HG02870 (cell line): ENCODE measurements around the gene SLC9A3.

Source experiments
- ATAC-seq: cut with Tn5 transposase; IDR thresholded peaks from one replicate; pipeline ENCODE4 v1.9.1; 2021; ENCODE audit warnings: mild to moderate bottlenecking, moderate library complexity; ENCODE audit not compliant: unreplicated experiment

SLC9A3 gene

DNA sequence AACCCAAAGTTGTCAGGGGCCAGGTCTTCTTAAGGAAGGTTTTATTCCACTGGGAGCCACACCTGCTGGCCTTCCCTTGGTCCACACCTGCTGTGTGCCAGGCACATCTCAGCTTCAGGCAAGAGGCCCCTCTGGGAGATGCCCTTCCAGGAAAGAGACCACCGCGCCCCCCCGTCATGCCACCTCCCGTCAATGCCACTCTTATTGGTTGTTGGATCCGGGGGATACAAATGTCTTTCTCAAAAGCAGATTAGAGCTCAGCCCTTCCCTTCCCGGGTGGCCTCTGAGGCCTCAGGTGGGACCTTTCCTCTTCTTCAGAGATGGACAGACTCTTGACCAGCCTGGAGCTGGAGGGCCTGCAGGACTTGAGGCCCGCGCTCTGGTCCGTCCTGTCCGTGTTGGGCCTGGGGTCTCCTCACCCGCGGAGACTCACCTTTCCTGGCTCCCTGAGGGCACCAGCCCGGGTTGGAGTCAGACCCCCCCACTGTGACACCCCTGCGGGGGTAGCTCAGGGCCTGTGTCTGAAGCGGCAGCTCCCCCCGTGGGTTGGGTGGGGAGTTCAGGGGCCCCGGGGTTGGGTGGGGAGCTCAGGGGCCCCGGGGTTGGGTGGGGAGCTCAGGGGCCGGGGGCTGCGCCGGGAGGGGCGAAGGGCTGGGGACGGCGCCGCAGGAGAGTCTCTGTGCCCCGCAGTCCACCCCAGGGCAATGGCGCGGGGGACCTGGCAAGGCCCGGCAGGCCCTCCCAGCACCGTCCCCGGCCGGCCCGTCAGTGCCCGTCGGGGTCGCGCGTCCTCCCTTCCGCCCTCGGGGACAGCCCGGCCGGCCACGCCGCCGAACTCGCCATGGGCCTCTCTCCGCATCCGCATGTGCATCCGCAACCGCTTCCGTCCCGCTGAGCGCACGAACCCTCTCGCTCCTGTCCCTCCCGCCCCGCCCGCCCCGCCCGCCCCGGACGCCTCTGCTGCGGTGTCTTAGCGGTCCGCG, 3.7 kb upstream of the SLC9A3 start:
- ATAC-seq, result no peak

DNA sequence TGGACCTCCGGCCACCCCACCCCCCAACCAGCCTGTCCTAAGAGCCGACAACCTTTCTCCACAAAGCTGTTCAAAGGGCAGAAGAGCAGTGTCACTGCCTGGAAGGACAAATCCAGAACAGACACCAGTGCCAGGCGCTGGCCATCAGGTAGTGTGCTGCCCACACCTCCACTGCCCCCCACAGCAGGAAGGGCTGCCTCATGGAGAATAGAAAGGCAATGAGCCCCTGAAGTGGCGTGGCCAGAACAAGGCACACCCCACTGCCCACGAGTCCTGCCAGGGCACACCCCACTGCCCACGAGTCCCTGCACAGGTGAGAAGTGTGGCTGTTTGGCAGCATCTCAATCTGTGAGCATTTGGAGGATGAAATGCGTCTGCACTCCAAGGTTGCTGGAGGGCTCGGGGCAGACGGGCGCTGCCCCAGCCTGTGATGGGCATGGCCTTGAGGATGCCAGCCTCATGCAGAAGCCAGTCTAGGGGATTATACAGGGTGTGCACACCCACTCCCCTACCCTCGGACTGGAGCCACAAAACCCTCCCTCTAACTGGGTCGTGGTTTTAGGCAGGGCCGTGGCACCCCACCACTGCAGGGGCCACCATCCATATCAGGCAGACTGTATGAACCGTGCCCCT, 2.3 kb upstream of the SLC9A3 start:
- no peak for ATAC-seq

DNA sequence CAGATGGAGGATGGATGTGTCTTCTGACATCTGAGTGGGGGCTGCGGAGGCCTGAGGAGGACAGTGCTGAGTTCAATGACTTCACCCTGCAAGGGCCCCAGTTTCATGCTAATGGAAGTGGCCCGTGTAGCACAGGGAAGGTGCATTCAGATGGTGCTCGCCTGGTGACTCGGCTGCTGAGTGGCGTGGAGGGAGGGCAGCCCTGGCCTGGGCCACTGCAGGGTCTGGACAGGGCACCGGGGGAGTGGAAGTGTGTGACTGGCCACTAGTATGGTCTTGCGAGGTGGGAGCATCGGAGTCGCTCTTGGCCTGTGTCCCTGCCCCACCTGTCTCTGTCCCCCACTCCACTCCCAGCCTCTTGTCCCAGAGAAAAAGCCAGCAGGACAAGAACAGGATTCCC, 1.7 kb upstream of the SLC9A3 start:
- ATAC-seq, result no peak

DNA sequence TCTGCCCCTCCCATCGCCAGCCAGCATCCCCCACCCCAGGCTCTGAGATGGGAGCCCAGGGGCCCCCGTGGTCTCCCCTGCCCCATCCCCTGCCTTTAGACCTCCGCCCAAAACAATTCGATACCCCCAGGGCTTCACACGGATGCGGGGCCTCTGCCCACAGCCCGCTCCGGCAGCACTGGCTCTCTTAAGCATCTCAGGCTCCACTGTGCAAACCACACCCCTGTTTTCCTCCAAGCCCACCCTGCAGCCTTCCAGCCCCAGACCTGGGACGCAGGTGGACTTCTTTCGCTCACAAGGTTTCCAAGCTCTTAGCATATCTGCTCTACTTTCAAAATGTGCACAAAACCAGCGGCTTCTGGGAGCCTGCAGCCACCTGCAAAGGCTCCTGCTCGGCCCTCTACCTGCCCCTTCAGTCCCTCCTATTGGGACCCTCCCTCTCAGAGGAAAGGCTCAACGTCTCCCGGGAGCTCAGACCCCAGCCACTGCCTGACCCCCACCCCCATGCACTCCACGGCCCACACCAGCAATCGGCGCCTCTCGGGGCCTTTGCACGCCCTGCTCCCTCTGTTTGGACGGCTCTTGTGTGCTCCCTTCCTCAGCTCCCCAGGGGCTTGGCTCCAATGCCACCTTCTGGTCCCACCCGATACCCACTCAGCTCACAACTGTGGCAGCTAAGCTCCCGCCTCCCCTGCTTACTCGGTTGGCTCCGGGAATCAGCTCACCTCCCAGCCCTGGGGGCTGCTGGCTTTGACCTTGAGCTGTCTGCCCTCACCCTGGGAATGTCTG, 918 bp upstream of the SLC9A3 start:
- no peak for ATAC-seq

DNA sequence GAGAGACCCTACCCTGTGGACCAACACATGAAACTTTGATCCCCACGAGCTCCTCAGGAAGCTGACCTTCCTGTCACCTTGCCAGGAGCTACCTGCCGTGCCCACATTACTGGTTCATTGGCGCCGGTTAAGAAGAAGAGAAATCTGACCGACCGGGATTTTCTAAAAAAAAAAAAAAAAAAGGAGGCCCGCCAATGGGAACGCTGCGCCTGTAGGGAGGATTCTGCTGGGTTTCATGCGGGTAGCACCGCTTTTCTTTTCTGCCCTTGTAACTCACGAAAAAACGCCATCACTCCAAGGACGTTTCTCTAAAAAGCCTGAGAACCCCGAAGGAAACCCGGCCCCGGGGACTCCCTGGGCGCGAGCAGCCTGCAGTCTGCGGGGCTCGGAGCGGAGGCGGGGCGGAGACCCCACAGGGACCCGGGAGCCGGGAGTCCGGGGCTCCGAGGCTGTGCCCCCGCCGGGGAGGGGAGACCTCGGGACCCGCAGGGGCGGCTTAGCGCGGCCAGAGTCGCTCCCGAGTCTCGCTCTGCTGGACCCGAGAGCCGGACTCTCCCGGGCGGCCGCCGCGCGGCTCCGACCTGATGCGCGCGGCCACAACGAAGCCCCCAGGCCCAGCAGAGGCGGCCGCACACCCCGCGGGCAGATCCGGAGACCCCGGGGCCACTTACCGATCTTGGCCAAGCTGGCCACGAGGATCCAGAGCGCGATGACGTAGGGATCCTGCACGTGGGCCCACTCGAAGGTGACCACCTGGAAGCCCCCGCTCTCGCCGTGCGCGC, 617 bp downstream of the SLC9A3 start:
- no peak for ATAC-seq

DNA sequence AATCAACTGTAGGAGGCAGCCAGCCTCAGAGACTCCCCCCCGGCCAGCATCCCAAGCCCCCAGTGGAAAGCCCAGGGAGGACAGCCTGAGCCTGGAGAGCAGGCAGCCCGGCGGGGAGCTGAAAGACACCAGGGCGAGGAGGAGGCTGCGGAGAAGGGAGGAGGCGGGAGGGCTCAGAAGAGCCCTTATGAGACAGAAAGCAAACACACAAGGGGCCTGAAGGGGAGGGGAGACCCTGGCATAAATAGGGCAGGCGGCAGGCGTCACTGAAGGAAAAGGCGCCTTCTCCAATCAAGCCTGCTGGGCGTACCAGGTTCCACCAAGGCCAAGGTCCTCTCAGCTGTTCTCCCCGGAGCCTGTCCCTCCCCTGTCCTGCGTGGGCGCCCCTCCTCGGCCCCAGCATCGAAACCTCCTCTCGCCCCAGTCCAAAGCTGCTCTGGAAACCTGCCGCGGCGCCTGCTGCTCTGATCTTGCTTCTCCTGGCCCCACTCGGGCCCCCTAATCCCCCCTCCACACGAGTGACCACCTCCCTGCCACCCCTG, 1.3 kb downstream of the SLC9A3 start:
- no peak for ATAC-seq

DNA sequence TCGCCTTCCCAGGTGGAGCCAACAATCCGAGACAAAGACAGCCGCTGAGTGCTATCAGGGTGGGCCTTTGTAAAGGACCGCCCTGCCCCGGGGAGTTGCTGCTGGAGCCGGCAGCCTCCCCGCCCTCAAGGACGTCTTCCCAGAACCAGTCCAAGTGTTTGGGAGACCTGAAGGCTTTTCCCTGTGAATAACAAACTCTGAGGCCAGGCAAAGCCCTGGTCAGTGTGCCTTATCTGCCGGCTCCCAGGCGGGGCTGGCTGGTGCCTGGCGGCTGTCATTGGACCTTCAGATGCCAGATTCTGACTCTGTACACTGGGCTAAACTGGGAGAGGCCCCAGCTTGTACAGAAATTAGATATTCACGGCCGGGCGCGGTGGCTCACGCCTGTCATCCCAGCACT, 2.1 kb downstream of the SLC9A3 start:
- no peak for ATAC-seq

DNA sequence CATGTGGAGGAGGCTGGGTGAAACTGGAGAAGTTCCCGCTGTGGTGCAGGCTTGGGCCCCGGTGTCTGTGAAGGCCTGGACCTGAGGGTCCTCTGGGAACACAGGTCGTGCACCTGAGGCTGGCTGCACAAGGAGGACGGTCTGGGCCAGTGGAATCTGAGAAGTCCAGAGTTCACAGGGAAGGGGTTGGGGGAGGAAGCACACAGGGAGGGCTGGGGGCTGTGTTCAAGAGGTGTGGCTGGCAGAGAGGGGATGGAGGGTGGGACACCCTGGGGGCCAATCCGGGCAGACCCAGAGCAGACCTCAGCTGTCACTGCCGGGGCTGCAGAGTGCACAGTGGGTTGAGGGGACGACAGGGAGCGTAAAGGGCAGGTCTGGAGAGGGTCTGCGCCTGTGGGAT, 2.6 kb downstream of the SLC9A3 start:
- no peak for ATAC-seq

DNA sequence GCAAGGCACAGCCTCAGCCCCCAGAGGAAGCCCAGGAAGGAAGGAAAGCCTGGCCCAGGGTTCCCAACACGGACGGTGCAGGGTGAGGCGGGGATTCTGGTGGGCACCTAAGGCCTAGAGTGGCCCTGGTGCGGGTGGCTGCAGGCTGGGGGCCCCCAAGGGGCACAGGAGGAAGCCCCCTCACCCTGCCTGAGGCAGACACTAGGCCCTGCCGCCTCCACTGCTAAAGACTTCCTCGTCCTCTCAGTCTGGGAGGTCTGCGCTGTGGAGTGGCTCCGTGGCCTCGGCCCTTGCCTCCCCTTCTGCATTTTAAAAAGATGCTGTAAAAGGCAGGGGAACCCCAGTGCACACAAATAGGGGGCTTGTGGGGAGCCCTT, 3.4 kb downstream of the SLC9A3 start:
- ATAC-seq, result no peak

DNA sequence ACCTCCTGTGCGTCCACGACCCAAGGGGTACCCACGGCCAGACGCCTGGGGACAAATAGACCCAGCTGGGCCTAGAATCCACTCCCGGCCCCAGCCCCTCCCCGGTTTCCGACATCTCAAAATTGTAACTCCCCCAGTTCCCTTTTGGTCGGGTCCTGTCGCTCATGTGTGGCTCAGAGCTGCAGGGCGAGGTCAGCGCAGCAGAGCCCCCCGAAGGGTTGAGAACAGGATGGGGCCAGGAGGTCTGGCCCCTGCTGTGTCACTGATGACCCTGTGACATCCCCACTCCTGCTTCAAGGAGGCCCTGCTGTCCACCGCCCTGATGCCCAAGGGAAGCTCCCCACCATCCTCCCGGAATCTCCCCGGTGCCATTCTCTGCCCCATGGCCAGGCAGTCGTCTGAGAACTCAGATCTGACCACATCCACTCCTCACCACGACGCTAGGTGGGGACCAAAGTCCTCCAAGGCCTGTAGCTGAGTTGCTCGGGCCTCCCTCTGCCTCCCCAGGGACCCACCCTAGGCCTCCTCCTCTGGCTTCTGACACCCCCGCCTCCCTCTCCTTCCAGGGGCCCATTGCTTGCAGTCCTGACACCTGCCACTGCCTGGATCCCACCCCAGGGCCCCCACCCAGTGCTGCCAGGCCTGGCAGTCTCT, 3.9 kb downstream of the SLC9A3 start:
- ATAC-seq, result no peak

DNA sequence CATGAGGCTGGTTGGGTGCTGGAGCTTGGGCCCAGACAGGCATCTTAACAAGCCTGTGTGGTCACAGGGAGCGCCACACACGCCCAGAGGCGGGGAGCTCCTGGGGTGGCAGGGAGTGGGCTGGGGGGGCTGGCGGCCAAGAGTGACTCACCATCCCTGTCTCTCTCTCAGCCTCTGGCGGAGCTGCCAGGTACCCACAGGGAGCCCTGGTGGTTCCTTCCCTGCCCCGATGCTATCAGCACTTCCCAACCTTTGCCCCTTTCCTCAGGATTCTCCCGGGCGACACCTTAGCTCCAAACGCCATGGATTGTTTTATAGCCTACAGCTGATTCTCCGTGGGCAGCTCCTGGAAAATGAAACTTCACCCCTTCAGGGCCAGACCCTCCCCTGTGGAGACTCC, 5.5 kb downstream of the SLC9A3 start:
- no peak for ATAC-seq

DNA sequence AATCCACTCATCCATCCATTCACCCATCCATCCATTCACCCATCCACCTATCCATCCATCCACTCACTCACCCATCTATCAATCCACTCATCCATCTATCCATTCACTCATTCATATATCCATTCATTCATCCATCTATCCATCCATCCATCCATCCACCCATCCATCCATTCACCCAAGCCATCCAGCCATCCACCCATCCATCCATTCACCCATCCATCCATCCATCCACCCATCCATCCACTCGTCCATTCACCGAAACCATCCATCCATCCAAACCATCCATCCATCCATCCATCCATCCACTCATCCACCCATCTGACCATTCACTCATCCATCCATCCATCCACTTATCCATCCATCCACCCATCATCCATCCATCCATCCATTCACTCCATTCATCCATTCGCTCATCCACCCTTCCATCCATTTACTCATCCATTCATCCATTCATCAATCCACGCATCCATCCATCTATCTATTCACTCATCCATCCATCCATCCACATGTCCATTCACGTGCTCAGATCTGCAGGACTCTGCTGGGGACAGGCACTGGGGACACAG, 6.6 kb downstream of the SLC9A3 start:
- ATAC-seq, result no peak

DNA sequence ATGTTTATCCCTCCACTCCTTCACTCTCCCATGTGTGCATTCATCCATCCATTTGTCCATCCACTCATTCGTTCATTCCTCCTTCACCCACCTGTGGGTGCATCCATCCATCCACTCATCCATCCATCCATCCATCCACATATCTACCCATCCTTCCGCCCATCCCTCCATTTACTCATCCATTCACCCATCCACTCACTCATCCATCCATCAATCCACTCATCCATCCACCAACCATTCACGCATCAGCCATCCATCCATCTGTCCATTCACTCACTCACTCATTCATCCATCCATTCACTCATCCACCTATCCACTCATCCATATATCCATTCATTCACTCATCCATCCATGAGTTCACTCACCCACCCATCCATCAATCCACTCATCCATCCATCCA, 7.3 kb downstream of the SLC9A3 start:
- ATAC-seq, result no peak

DNA sequence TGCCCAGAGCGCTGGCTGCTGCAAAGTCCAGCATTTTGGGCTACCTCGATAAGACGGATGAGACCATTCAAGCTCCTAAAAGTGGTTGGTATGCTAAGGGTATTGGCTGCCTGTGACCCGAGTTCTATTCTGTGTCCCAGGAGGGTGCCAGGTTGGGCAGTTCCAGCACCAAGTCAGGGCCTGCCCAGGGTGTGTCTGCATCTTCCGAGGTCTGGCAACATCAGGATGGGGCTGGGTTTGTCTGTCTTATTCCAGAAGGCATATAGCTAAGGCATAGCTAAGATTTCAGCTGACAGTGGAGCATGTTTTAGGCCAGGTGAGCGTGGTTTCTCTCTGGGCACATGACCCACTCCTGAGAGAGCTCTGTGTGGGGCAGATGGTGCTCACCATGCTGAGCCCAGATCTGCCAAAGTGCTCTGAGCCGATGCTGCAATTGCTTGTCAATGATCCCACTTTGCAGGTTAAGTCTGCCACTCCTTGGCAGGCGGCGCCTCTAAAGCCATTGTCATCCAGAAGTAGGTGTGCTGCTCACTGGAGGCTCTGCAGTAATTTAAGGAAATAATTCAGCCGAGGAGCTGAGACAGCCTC, 7.8 kb downstream of the SLC9A3 start:
- no peak for ATAC-seq

DNA sequence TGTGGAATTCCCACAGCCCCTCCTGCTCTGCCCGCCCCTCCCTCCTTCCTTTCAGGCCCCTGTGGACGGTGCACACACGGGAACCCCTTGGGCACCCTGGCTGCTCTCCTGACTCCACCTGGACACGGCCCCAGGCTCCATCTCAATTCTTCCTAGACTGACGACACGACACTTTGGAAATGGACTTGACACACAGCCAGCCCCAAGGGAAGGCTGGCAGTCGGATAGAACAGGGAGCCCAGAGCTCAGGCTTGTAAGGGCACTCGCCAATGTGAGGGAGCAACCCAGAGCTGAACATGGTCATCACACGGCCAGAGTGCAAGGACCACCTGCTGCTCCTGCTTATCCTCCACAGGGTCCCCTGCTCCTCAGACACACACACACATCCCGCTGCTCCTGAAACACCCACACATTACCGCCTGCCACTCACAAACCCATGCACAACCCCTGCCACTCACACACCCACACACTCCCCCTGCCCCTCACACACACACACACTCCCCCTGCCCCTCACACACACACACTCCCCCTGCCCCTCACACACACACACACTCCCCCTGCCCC, 8.9 kb downstream of the SLC9A3 start:
- no peak for ATAC-seq

DNA sequence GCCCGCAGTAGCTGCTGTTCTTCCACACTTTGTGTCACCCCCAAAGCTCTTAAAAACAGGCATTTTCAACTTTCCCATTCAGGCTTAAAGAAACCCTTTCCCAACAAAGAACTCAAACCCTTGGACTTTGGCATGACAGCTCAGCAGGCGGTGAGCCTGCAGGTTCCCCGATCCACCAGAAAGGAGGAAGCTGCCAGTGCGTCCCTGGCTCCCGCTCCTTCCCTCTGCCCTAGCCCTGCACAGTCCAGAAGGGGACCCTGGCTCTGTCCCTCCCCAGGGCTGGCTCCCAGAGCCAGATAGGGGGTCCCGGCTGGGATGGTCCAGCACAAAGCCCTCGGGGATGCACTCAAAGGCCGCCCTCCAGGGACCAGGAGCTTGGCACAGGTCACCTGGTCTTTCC, 9.6 kb downstream of the SLC9A3 start:
- ATAC-seq, result no peak

DNA sequence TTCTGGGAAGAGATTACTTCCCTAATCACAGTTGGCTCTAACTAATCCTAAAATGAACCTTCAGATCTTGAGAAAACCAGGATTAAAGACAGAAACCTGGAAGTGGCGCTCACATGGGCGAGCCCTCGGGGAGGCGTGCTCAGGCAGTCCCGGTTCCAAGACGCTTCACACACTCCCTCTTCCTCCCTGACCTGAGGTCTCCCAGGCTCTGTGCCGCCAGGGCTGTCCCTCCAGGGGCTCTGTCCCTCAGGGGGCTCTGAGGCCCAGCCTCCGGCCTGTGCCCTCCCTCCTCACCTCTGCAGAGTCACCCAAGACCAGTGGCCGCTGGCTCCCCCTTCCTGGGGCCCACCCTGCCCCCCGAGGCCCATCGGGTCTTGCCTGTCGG, 10.2 kb downstream of the SLC9A3 start:
- no peak for ATAC-seq

DNA sequence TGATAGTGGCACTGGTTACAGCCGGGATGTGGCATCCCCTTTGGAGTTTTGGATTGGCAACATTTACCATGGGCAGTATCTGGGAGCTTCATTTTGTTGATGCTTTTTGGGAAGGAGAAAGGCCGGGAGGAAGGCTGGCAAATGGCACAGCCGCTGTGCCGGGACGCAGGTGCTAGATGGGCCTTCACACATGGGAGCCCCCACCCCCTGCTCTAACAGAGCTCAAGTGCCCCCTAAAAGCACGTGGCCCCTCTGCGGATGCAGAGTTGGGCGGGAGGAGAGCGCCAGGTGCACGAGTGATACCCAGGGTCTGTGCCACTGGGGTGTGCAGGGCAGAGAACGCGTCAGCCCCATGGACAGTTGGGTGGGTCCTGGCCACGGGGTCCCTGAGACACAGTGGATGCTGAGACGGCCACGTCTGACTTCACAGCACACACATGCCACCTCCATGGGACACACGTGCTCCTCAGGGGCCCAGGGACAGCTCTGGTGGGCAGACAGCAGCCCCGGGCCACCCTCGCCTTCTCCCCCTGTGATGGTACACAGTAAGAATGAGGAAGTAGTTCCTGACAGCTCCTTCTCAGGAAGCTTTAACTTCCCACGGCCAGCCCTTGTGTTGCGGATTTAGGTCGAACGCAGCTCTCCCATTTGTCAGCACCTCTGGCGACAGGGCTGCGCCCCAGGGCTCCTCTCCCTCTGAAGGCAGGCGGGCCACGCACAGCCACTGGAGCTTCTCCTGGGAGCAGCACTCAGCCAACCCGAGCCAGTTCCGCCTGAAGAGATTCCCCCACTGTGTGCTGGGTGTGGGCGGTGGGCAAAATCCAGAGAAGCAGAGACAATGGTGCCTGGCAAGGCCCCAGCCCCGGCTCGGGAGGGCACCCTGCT, 10.8 kb downstream of the SLC9A3 start:
- ATAC-seq, result no peak
